ENCODE results near the gene FRAS1. TPM values are rescaled to one million over a fixed set of nuclear protein-coding genes. Genes with fewer than 3 reads are reported as not detected.

FRAS1 gene
- total and polyA plus RNA-seq, 2 donors (not counting 1 experiment from before 2014, with no cell fraction given) = 0.03 to 0.12 TPM

- Histone ChIP-seq H3K4me3 (ENCODE audit: control extremely low read depth in 1 of 5, extremely low read depth in 1 of 5, insufficient read depth in 1 of 5, low read depth in 2 of 5, low read length in 4 of 5) (no peak overlapping the region), H3K36me3 (replicated peaks in 1 of 2; ENCODE audit: control extremely low read depth in 1 of 2, control insufficient read depth in 1 of 2, extremely low read depth in 1 of 2, insufficient read depth in 2 of 2, low read length in 1 of 2) (no peaks in the 10 kb centered on the region), H3K4me2 (replicated peaks; ENCODE audit: low read depth, low read length, poor library complexity, severe bottlenecking) (no peak overlapping the region), H3K9me3 (ENCODE audit: control extremely low read depth in 1 of 3, control insufficient read depth in 2 of 3, insufficient read depth in 1 of 3, low read length in 2 of 3) (no peaks in the 10 kb centered on the region), H3K27me3 (replicated peaks in 1 of 4; ENCODE audit: control extremely low read depth in 1 of 4, control insufficient read depth in 3 of 4, insufficient read depth in 4 of 4, low read length in 3 of 4) (no peaks in the 10 kb centered on the region), H4K20me1 (ENCODE audit: control insufficient read depth, insufficient read depth, low read length, poor library complexity, severe bottlenecking) (no peaks in the 10 kb centered on the region), H3K9ac (ENCODE audit: low read length) (no peak overlapping the region), H2AFZ (ENCODE audit: insufficient read depth, low read depth, low read length, poor library complexity, severe bottlenecking) (no peak overlapping the region), H3K79me2 (ENCODE audit: control insufficient read depth, insufficient read depth, low read length) (no peaks in the 10 kb centered on the region), H3K27ac (ENCODE audit: low read length in 2 of 2) (no peak overlapping the region), H3K4me1 (ENCODE audit: control insufficient read depth in 2 of 2, insufficient read depth in 2 of 2, low read length in 2 of 2) (no peaks in the 10 kb centered on the region)
- ChIA-PET CTCF (no interaction called here), POLR2A (no interaction called here)
- Mint-ChIP-seq H3K27me3 (peaks cover 30% of the 10 kb centered on the region), H3K4me1 (no peaks in the 10 kb centered on the region), H3K27ac (no peak overlapping the region), H3K9me3 (ENCODE audit: insufficient read depth) (no peaks in the 10 kb centered on the region), H3K4me3 (no peak overlapping the region)
- no peak for ATAC-seq (ENCODE audit: low read depth)
- TF ChIP-seq CTCF (IDR thresholded peaks at IDR 0.05) = no peak
- no peak for TF ChIP-seq EZH2 (IDR thresholded peaks at IDR 0.05; ENCODE audit: borderline replicate concordance, insufficient read depth, low read depth, low read length, poor library complexity, severe bottlenecking)
- DNase-seq = no peak
- intact Hi-C loops (cut with micrococcal nuclease) = no loop called here
- 83% methylated on average over 3 of the region's 3 CpGs for WGBS (ENCODE audit: insufficient coverage)
Measured at GRCh38 chr4:78162342-78162741, 105.2 kb downstream of the FRAS1 start.

- no peaks in the 10 kb centered on the region for H3K9me3 ChIP-seq (ENCODE audit: control extremely low read depth in 1 of 3, control insufficient read depth in 2 of 3, insufficient read depth in 1 of 3, low read length in 2 of 3)
- no peak overlapping the region for H3K9ac ChIP-seq (ENCODE audit: low read length)
- Mint-ChIP-seq H3K4me3 (no peak overlapping the region), H3K4me1 (no peaks in the 10 kb centered on the region), H3K27me3 (peaks cover 30% of the 10 kb centered on the region), H3K9me3 (ENCODE audit: insufficient read depth) (no peaks in the 10 kb centered on the region), H3K27ac (no peak overlapping the region)
- no peaks in the 10 kb centered on the region for H3K79me2 ChIP-seq (ENCODE audit: control insufficient read depth, insufficient read depth, low read length)
- H3K4me2 ChIP-seq (replicated peaks; ENCODE audit: low read depth, low read length, poor library complexity, severe bottlenecking) = no peak overlapping the region
- CTCF ChIA-PET = no interaction called here
- H3K36me3 ChIP-seq (replicated peaks in 1 of 2; ENCODE audit: control extremely low read depth in 1 of 2, control insufficient read depth in 1 of 2, extremely low read depth in 1 of 2, insufficient read depth in 2 of 2, low read length in 1 of 2) = no peaks in the 10 kb centered on the region
- ATAC-seq (ENCODE audit: low read depth) (no peak), DNase-seq (no peak)
- no peak overlapping the region for H2AFZ ChIP-seq (ENCODE audit: insufficient read depth, low read depth, low read length, poor library complexity, severe bottlenecking)
- no peak overlapping the region for H3K27ac ChIP-seq (ENCODE audit: low read length in 2 of 2)
- intact Hi-C loops (cut with micrococcal nuclease) = no loop called here
- no CpG with 5 or more reads among the region's 3 CpGs for WGBS (ENCODE audit: insufficient coverage)
- POLR2A ChIA-PET = no interaction called here
- H3K4me3 ChIP-seq (ENCODE audit: control extremely low read depth in 1 of 5, extremely low read depth in 1 of 5, insufficient read depth in 1 of 5, low read depth in 2 of 5, low read length in 4 of 5) = no peak overlapping the region
- TF ChIP-seq EZH2 (IDR thresholded peaks at IDR 0.05; ENCODE audit: borderline replicate concordance, insufficient read depth, low read depth, low read length, poor library complexity, severe bottlenecking) = no peak
- TF ChIP-seq CTCF (IDR thresholded peaks at IDR 0.05) = no peak
- H4K20me1 ChIP-seq (ENCODE audit: control insufficient read depth, insufficient read depth, low read length, poor library complexity, severe bottlenecking) = no peaks in the 10 kb centered on the region
- H3K27me3 ChIP-seq (replicated peaks in 1 of 4; ENCODE audit: control extremely low read depth in 1 of 4, control insufficient read depth in 3 of 4, insufficient read depth in 4 of 4, low read length in 3 of 4) = no peaks in the 10 kb centered on the region
- no peaks in the 10 kb centered on the region for H3K4me1 ChIP-seq (ENCODE audit: control insufficient read depth in 2 of 2, insufficient read depth in 2 of 2, low read length in 2 of 2)
Measured at GRCh38 chr4:78162821-78163220, 105.7 kb downstream of the FRAS1 start.
